ENCODE results near the gene CNTF.

The CNTF gene

GRCh38 chr11:58617976-58618557 is 4.4 kb upstream of the CNTF start:
- Histone ChIP-seq H3K9me3 (no peaks in the 10 kb centered on the region), H3K4me3 (ENCODE audit: low read depth in 1 of 2, low read length in 1 of 2) (no peak overlapping the region), H3K36me3 (peaks cover 93% of the 10 kb centered on the region), H3K27ac (no peak overlapping the region), H3K27me3 (no peaks in the 10 kb centered on the region), H3K4me1 (ENCODE audit: control insufficient read depth in 1 of 2, insufficient read depth in 1 of 2, low read depth in 1 of 2, low read length in 1 of 2) (no peaks in the 10 kb centered on the region)
- TF ChIP-seq, protein P1, sequence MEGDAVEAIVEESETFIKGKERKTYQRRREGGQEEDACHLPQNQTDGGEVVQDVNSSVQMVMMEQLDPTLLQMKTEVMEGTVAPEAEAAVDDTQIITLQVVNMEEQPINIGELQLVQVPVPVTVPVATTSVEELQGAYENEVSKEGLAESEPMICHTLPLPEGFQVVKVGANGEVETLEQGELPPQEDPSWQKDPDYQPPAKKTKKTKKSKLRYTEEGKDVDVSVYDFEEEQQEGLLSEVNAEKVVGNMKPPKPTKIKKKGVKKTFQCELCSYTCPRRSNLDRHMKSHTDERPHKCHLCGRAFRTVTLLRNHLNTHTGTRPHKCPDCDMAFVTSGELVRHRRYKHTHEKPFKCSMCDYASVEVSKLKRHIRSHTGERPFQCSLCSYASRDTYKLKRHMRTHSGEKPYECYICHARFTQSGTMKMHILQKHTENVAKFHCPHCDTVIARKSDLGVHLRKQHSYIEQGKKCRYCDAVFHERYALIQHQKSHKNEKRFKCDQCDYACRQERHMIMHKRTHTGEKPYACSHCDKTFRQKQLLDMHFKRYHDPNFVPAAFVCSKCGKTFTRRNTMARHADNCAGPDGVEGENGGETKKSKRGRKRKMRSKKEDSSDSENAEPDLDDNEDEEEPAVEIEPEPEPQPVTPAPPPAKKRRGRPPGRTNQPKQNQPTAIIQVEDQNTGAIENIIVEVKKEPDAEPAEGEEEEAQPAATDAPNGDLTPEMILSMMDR (IDR thresholded peaks at IDR 0.05): no peak

DNA sequence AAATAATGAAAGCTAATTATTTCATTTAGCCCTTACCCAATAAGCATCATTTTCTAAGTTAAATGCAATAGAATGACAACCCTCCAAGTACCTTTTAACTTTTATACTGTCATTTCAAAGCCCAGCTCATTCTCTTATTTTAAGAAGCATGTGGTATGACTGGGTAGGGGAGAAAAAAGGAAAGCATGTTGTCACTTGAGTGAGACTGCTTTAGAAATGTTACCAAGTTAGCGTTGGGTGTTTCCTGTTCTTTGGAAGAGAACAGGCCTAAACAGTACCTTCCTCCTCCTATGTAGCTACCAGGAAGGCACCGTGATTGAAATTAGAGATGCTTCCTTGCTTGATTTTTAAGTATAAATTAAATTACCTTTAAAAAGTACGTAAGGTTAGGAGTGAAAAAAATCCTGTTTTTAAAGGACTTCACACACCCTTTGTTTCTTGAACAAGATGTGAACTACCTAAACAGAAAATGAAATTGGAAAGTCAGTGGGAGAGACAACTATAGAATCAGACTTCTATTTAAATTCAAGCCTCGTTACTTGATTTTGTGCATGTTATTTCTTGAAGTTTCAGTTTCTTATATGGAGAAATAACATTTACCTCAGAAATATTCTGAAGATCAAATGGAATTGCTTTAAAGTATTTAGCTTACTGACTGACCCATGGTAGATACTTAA is 741 bp upstream of the CNTF start:
- Histone ChIP-seq H3K36me3 (peaks cover 92% of the 10 kb centered on the region), H3K4me1 (ENCODE audit: control insufficient read depth in 1 of 2, insufficient read depth in 1 of 2, low read depth in 1 of 2, low read length in 1 of 2) (no peaks in the 10 kb centered on the region), H3K4me3 (ENCODE audit: low read depth in 1 of 2, low read length in 1 of 2) (no peak overlapping the region), H3K9me3 (no peaks in the 10 kb centered on the region), H3K27ac (no peak overlapping the region), H3K27me3 (no peaks in the 10 kb centered on the region)
- TF ChIP-seq, protein P1 (IDR thresholded peaks at IDR 0.05): no peak

- Histone ChIP-seq H3K4me3 (ENCODE audit: low read depth in 1 of 2, low read length in 1 of 2) (no peak overlapping the region), H3K9me3 (no peaks in the 10 kb centered on the region), H3K27ac (no peak overlapping the region), H3K27me3 (no peaks in the 10 kb centered on the region), H3K36me3 (peaks cover 67% of the 10 kb centered on the region), H3K4me1 (ENCODE audit: control insufficient read depth in 1 of 2, insufficient read depth in 1 of 2, low read depth in 1 of 2, low read length in 1 of 2) (no peaks in the 10 kb centered on the region)
- TF ChIP-seq, protein P1 (IDR thresholded peaks at IDR 0.05): no peak
Observed at GRCh38 chr11:58625086-58625485, 2.6 kb downstream of the CNTF start.

- H3K36me3 ChIP-seq: peaks cover 59% of the 10 kb centered on the region
- H3K27ac ChIP-seq: no peak overlapping the region
- TF ChIP-seq, protein P1 (IDR thresholded peaks at IDR 0.05): no peak
- H3K27me3 ChIP-seq: no peaks in the 10 kb centered on the region
- H3K4me3 ChIP-seq (ENCODE audit: low read depth in 1 of 2, low read length in 1 of 2): no peak overlapping the region
- H3K4me1 ChIP-seq (ENCODE audit: control insufficient read depth in 1 of 2, insufficient read depth in 1 of 2, low read depth in 1 of 2, low read length in 1 of 2): no peaks in the 10 kb centered on the region
- H3K9me3 ChIP-seq: no peaks in the 10 kb centered on the region
Observed at GRCh38 chr11:58625826-58626460, 3.5 kb downstream of the CNTF start.

GRCh38 chr11:58626934-58627483 is 4.5 kb downstream of the CNTF start:
- Histone ChIP-seq H3K4me3 (ENCODE audit: low read depth in 1 of 2, low read length in 1 of 2) (no peak overlapping the region), H3K27ac (no peak overlapping the region), H3K36me3 (peaks cover 50% of the 10 kb centered on the region), H3K9me3 (no peaks in the 10 kb centered on the region), H3K27me3 (no peaks in the 10 kb centered on the region), H3K4me1 (ENCODE audit: control insufficient read depth in 1 of 2, insufficient read depth in 1 of 2, low read depth in 1 of 2, low read length in 1 of 2) (no peaks in the 10 kb centered on the region)
- TF ChIP-seq, protein P1 (IDR thresholded peaks at IDR 0.05): no peak
